Lower leg skin (tissue), 4 donors: Measurements from ENCODE around the gene ZDHHC8. TPM values are rescaled to one million over a fixed set of nuclear protein-coding genes. Genes with fewer than 3 reads are reported as not detected.

Experiments
- DNase-seq, 2 donors: peaks; one replicate each; pipeline ENCODE4 v3.0.0-alpha.2; 2019; ENCODE audit warnings: low spot score in 2 of 2
- H3K4me3 ChIP-seq: fragments of 200-600 bp; sonication (generic); 2 replicates; pipeline ENCODE4 v1.5.1; 2017; ENCODE audit warnings: mild to moderate bottlenecking, low read depth; ENCODE audit not compliant: poor library complexity, severe bottlenecking
- CTCF ChIP-seq, 3 donors: fragments of 450-650 bp; IDR thresholded peaks; one replicate each; pipeline ENCODE4 v1.5.1; 2016; ENCODE audit warnings: antibody characterized with exemption in 3 of 3, mild to moderate bottlenecking in 3 of 3, moderate library complexity in 2 of 3
- POLR2A ChIP-seq, 2 donors: fragments of 450-650 bp; IDR thresholded peaks; one replicate each; pipeline ENCODE4 v1.6.1; 2016 to 2017; ENCODE audit warnings: antibody characterized with exemption in 2 of 2, mild to moderate bottlenecking in 1 of 2, moderate library complexity in 1 of 2
- WGBS, 2 donors: methylation state at CpG; one replicate each; pipeline ENCODE4 v1.1.5; 2018; 5-methylcytosine and 5-hydroxymethylcytosine counted together
- intact Hi-C: fragments of 100-400 bp; cut with DNase I; formaldehyde crosslinking; loops from one replicate; pipeline ENCODE4 v1.15.0; 2023; ENCODE audit warnings: low total_unique reads
- microRNA counts, 2 donors: library from miRNA; unstranded; fragments of <30 nt; microRNA quantifications; one replicate each; lab custom pipeline; 2016
- microRNA-seq, 2 donors: library from miRNA; unstranded; fragments of <30 nt; microRNA quantifications; one replicate each; pipeline ENCODE4, GENCODE V29; 2016; ENCODE audit warnings: borderline replicate concordance in 2 of 2, borderline number of aligned reads in 1 of 2
- total RNA-seq, 4 donors: library from RNA; depleted of rRNA; stranded (reverse); fragments of >200 nt; gene quantifications; one replicate each; pipeline ENCODE4 v1.1.0, GENCODE V29; 2016

Gene ZDHHC8
- total RNA-seq, 4 donors from 2014 or later, result 17.8 to 30.0 (median 26.1) TPM

GRCh38 chr22:20196094-20196842, 64.7 kb downstream of the ZDHHC8 start:
- H3K4me3 ChIP-seq, result no peak overlapping the region
- no peak for DNase-seq
- intact Hi-C loops, result no loop called here
- WGBS, 2 donors, result 76 to 87% methylated on average over 14 to 17 of the region's 19 CpGs
- TF ChIP-seq POLR2A (IDR thresholded peaks at IDR 0.05) (no peak), CTCF (IDR thresholded peaks at IDR 0.05) (no peak)

MicroRNA genes within 50 kb of the gene (microRNA counts, 767-probe panel; counts per million panel counts)
- microRNA hsa-miR-1306-3p (lab: Ali Mortazavi, UCI), result 0 to 358 counts per million in 2 donors

Small RNA genes within 50 kb of the gene (microRNA-seq; reads per million reads assigned to microRNA genes)
- 0 to 0.68 reads per million in 2 donors for gene MIR6816

Other genes with a start within 250 kb of the ZDHHC8 start
- gene COMT, start 190.0 kb upstream of the ZDHHC8 start, total RNA-seq, result 100 to 1,000 TPM; 224 to 306 (median 272) TPM
- gene TXNRD2, start 190.0 kb upstream of the ZDHHC8 start, total RNA-seq, result 10 to 100 TPM; 10.9 to 16.8 (median 15.2) TPM
- 10 to 100 TPM; 25.2 to 53.7 (median 38.1) TPM for gene ARVCF, start 115.0 kb upstream of the ZDHHC8 start, total RNA-seq
- gene TANGO2, start 110.7 kb upstream of the ZDHHC8 start, total RNA-seq, result 10 to 100 TPM; 12.4 to 36.1 (median 19.8) TPM
- 10 to 100 TPM; 14.8 to 28.2 (median 21.8) TPM for gene DGCR8, start 51.6 kb upstream of the ZDHHC8 start, total RNA-seq
- gene RANBP1, start 15.7 kb upstream of the ZDHHC8 start, total RNA-seq, result 100 to 1,000 TPM; 104 to 159 (median 119) TPM
- 10 to 100 TPM; 41.6 to 97.5 (median 52.8) TPM for gene TRMT2A, start 14.6 kb upstream of the ZDHHC8 start, total RNA-seq
- gene CCDC188, start 19.3 kb downstream of the ZDHHC8 start, total RNA-seq, result 1 to 10 TPM in 2 of 4 donors, under 1 TPM in 1, not detected in 1; 0.16 to 2.1 (median 1.7) TPM
- 10 to 100 TPM in 3 of 4 donors, 1 to 10 TPM in 1; 9.1 to 15.7 (median 12.9) TPM for gene RTN4R, start 136.5 kb downstream of the ZDHHC8 start, total RNA-seq
- 10 to 100 TPM; 56.2 to 81.0 (median 79.3) TPM for gene DGCR6L, start 188.3 kb downstream of the ZDHHC8 start, total RNA-seq